Psoas muscle (tissue), 8 donors: Measurements from ENCODE around the gene ARIH1. TPM values are rescaled to one million over a fixed set of nuclear protein-coding genes. Genes with fewer than 3 reads are reported as not detected.

Experiments
- ATAC-seq, 4 donors: fragments of 200-7000 bp; cut with Tn5 transposase; one replicate each; pipeline ENCODE4 v1.9.1; 2020; ENCODE audit warnings: moderate library complexity in 3 of 4, mild to moderate bottlenecking in 2 of 4
- DNase-seq, 2 donors: peaks; one replicate each; pipeline ENCODE4 v3.0.0-alpha.2; 2020
- H3K27ac ChIP-seq: fragments of 200-600 bp; one replicate; pipeline ENCODE4 v1.8.0; 2022
- H3K27me3 ChIP-seq, 3 donors: fragments of 200-600 bp in 1 of 3; one replicate each; pipeline versions ENCODE4 v1.6.1 to v1.8.0; 2013 to 2022; ENCODE audit warnings: low read length in 2 of 3, mild to moderate bottlenecking in 2 of 3, moderate library complexity in 1 of 3; ENCODE audit not compliant: insufficient read depth in 3 of 3
- H3K36me3 ChIP-seq, 2 donors: fragments of 200-600 bp in 1 of 2; one replicate each; pipeline versions ENCODE4 v1.6.1 to v1.8.0; 2013 to 2022; ENCODE audit warnings: low read depth in 1 of 2, mild to moderate bottlenecking in 1 of 2, moderate library complexity in 1 of 2; ENCODE audit not compliant: insufficient read depth in 1 of 2
- H3K4me1 ChIP-seq: fragments of 200-600 bp; one replicate; pipeline ENCODE4 v1.8.0; 2022
- H3K4me3 ChIP-seq: fragments of 200-600 bp; one replicate; pipeline ENCODE4 v1.8.0; 2022; ENCODE audit warnings: mild to moderate bottlenecking
- H3K9me3 ChIP-seq: fragments of 200-600 bp; one replicate; pipeline ENCODE4 v1.8.0; 2022
- WGBS, 3 donors: extraction: QIAGEN DNeasy Blood & Tissue Kit; methylation state at CpG; one replicate each; pipeline versions ENCODE4 v1.1.6 to v1.1.7; 2013; 5-methylcytosine and 5-hydroxymethylcytosine counted together
- intact Hi-C, 2 donors: fragments of 100-400 bp; cut with DNase I; formaldehyde crosslinking; loops; one replicate each; pipeline versions ENCODE4 v1.11.0 to v1.14.2; 2022
- polyA plus RNA-seq, 3 donors: library from polyadenylated mRNA; stranded (reverse); fragments of 200-250 nt; gene quantifications; one replicate each; pipeline ENCODE4 v1.2.3, GENCODE V29; 2013
- total RNA-seq, 4 donors: library from RNA; stranded (reverse); fragmentation: NEBNext Ultra II Directional in 2 of 4; extraction: Animal tissue kit (Norgen Biotek cat#: 25700) in 2 of 4; gene quantifications; one replicate each; pipeline versions ENCODE4 v1.2.1 to v1.2.4, GENCODE V29; 2021 to 2023
- TF ChIP-seq, protein P1 (sequence below): fragments of 200-600 bp; IDR thresholded peaks from one replicate; pipeline ENCODE4 v1.8.0; 2022; ENCODE audit warnings: antibody characterized with exemption
- donor health status: healthy with polysubstance abuse.
- donor health status: DM: no; HTN: no; CAD: no; lungs with moderate emphysema.
- donor health status: Bipolar disorder and iron deficiency.
- donor health status: healthy.
- donor health status: DM: yes; HTN: yes; CAD: no.
- donor health status: DM: no; HTN: no; CAD: no.
- donor health status: DM: no; HTN: no; CAD: no.
- donor health status: DM: yes; HTN: yes; CAD: no.

Gene ARIH1
- total and polyA plus RNA-seq, 7 donors, result 35.6 to 253 (median 181) TPM

DNA sequence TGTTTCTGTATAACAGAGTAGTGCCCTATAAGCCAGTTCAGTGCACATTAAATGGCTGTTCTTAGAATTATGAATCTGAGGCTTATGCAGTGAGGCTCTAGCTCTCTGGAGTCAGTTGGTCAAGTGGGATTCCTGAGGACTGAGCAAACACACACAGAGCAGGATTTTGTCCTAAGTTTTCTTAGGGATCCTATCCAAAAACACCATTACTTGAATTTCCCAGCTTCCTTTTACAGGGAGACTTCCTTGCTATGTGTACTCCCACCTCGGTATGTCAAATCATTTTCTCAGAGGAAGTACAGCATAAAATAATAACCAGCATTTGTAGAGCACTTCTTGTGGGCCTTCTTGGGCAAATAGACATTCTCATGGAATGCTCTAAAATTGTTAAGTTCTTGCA, 117.2 kb downstream of the ARIH1 start:
- no peaks in the 10 kb centered on the region for H3K9me3 ChIP-seq
- H3K27me3 ChIP-seq, result no peaks in the 10 kb centered on the region
- H3K36me3 ChIP-seq, result peaks cover 0 to 2% of the 10 kb centered on the region in 2 donors
- intact Hi-C loops, result no loop called here
- DNase-seq (no peak), ATAC-seq (no peak)
- no peaks in the 10 kb centered on the region for H3K4me1 ChIP-seq
- WGBS, 3 donors, result 61 to 70% (median 63%) methylated on average over 1 of the region's 1 CpG
- TF ChIP-seq, protein P1, sequence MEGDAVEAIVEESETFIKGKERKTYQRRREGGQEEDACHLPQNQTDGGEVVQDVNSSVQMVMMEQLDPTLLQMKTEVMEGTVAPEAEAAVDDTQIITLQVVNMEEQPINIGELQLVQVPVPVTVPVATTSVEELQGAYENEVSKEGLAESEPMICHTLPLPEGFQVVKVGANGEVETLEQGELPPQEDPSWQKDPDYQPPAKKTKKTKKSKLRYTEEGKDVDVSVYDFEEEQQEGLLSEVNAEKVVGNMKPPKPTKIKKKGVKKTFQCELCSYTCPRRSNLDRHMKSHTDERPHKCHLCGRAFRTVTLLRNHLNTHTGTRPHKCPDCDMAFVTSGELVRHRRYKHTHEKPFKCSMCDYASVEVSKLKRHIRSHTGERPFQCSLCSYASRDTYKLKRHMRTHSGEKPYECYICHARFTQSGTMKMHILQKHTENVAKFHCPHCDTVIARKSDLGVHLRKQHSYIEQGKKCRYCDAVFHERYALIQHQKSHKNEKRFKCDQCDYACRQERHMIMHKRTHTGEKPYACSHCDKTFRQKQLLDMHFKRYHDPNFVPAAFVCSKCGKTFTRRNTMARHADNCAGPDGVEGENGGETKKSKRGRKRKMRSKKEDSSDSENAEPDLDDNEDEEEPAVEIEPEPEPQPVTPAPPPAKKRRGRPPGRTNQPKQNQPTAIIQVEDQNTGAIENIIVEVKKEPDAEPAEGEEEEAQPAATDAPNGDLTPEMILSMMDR, result no peak
- no peak overlapping the region for H3K4me3 ChIP-seq
- no peak overlapping the region for H3K27ac ChIP-seq

DNA sequence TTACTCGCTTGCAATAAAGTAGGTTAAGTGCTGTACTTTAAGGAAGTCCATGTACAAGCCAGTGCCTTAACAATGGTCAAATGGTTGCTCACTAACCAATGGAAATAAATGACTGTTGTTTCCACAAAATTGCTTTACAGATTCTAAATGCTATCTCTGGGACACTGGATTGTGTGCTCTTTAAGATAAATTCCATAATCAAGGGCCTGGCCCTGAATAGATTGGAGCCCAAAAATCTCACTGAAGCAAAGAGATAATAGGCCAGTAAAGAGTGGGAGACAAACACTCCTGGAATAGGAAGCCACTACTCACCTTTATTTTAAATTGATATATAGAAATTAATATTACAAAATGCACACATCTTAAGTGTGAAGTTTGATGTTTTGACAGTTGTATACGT, 118.0 kb downstream of the ARIH1 start:
- Histone ChIP-seq H3K4me1 (no peaks in the 10 kb centered on the region), H3K27ac (no peak overlapping the region), H3K36me3 (peaks cover 0 to 2% of the 10 kb centered on the region in 2 donors), H3K4me3 (no peak overlapping the region), H3K9me3 (no peaks in the 10 kb centered on the region), H3K27me3 (no peaks in the 10 kb centered on the region)
- intact Hi-C loops, result no loop called here
- TF ChIP-seq, protein P1, result no peak
- ATAC-seq (no peak), DNase-seq (no peak)
- WGBS, 3 donors, result 78 to 90% (median 85%) methylated on average over 2 of the region's 2 CpGs

DNA sequence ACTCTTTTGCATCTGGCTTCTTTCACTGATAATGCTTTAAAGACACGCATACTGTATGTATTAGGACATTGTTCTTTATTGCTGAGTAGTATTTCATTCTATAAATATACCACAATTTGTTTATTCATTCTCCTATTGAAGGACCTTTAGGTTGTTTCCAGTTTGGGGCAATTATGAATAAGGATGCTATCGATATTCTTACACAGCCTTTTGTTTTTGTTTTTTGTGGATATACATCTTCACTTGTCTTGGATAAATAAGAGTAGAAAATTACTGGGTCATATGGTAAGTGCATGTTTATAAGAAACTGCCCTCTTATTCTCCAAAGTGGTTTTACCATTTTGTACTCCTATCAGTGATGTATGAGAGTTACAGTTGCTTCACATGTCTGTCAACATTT, 118.5 kb downstream of the ARIH1 start:
- DNase-seq (no peak), ATAC-seq (no peak)
- TF ChIP-seq, protein P1, result no peak
- intact Hi-C loops, result no loop called here
- H3K27ac ChIP-seq, result no peak overlapping the region
- no peak overlapping the region for H3K4me3 ChIP-seq
- H3K4me1 ChIP-seq, result no peaks in the 10 kb centered on the region
- WGBS, 3 donors, result 92 to 95% (median 93%) methylated on average over 2 of the region's 2 CpGs
- no peaks in the 10 kb centered on the region for H3K36me3 ChIP-seq
- no peaks in the 10 kb centered on the region for H3K27me3 ChIP-seq
- H3K9me3 ChIP-seq, result no peaks in the 10 kb centered on the region

DNA sequence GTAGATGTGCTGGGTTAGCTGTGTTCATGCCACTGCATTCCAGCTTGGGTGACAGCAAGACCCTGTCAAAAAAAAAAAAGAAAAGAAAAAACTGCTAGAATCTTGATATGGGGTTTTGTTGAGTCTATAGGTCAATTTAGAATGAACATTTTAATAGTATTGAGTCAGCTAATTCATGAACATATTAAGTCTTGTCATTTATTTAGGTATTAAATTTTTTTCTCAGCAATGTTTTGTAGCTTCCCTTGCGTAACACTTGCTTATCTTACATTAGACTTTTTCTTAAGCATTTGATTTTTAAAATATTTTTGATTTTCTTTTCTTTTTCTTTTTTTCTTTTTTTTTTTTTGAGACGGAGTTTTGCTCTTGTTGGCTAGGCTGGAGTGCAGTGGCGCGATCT, 119.7 kb downstream of the ARIH1 start:
- Histone ChIP-seq H3K9me3 (no peaks in the 10 kb centered on the region), H3K4me1 (no peaks in the 10 kb centered on the region), H3K27ac (no peak overlapping the region), H3K4me3 (no peak overlapping the region), H3K27me3 (no peaks in the 10 kb centered on the region), H3K36me3 (no peaks in the 10 kb centered on the region)
- WGBS, 3 donors, result 93 to 96% (median 93%) methylated on average over 4 of the region's 4 CpGs
- ATAC-seq (no peak), DNase-seq (no peak)
- intact Hi-C loops, result no loop called here
- TF ChIP-seq, protein P1, result no peak

DNA sequence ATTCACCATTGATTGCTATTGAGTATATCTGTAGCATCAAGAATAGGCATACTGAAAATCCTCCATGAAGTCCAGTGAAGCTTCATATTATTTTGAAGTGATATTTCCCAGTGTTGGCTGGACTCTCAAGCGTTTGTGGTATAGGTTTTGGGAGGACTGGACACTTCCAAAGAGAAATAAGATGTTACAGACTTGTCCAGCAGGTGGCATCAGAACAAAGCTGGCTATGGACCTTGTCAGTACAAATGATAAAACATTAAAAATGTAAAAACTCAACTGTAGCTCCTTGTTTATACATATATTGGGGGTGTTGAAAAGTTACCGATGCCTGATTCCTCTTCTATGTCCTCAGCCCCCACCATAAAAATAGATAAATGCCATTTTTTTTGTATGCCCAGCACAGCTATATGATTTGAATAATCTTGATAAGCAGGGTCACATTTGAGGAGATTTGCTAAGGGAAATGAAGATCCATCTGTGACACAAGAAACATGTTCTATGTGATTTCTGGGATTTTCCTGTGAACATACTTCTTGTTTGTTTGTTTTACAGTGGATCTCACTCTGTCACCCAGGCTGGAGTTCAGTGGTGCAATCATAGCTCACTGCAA, 125.8 kb downstream of the ARIH1 start:
- DNase-seq (no peak), ATAC-seq (peak in 1 of 4 donors; percentile 68)
- no peak overlapping the region for H3K4me3 ChIP-seq
- TF ChIP-seq, protein P1, result peak; percentile 56
- H3K27me3 ChIP-seq, result no peaks in the 10 kb centered on the region
- intact Hi-C loops, result loop anchor here in 1 of 2 donors (5.0 kb wide), 1 partner anchor 72 kb away; no protein-coding TSS in a partner anchor
- H3K9me3 ChIP-seq, result no peaks in the 10 kb centered on the region
- peaks cover 5% of the 10 kb centered on the region for H3K4me1 ChIP-seq
- WGBS, 3 donors, result 6 to 26% (median 21%) methylated on average over 2 of the region's 2 CpGs
- no peaks in the 10 kb centered on the region for H3K36me3 ChIP-seq
- no peak overlapping the region for H3K27ac ChIP-seq
